ENCODE data around the gene UCK1.
"Not testable (repeated sequence)": the region's sequence is repeated elsewhere in the genome, so short reads cannot be mapped to it uniquely, and the experiment has no call there.

The UCK1 gene

GRCh38 chr9:131566158-131566557 is 35.1 kb upstream of the UCK1 start:
- no peak overlapping the region for H3K27ac ChIP-seq (ENCODE audit: low read depth, low read length)
- no peaks in the 10 kb centered on the region for H3K4me1 ChIP-seq (ENCODE audit: insufficient read depth, low read length)
- H3K27me3 ChIP-seq (ENCODE audit: control insufficient read depth in 1 of 2, insufficient read depth in 2 of 2, low read length in 2 of 2): no peaks in the 10 kb centered on the region
- H3K9me3 ChIP-seq (ENCODE audit: low read length): no peaks in the 10 kb centered on the region
- no peak overlapping the region for H3K9ac ChIP-seq (ENCODE audit: low read length)
- no peak overlapping the region for H3K4me3 ChIP-seq (ENCODE audit: low read depth in 1 of 2, low read length in 2 of 2)
- no peaks in the 10 kb centered on the region for H3K36me3 ChIP-seq (ENCODE audit: insufficient read depth, low read length)

DNA sequence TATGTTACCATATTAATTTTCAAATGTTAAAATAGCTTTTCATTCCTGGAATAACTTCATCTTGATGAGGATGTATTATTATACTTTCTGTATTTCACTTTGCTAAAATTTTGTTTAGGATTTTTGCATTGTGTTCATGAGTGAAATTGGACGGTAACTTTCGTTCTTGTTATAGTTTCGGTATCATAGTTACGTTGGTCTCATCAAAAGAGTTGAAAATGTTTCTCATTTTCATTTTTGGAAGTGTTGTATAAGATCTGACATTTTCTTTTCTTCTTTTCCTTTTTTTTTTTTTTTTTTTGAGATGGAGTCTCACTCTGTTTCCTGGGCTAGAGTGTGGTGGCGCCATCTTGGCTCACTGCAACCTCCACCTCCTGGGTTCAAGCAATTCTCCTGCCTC is 34.3 kb upstream of the UCK1 start:
- Histone ChIP-seq H3K4me1 (ENCODE audit: insufficient read depth, low read length) (no peaks in the 10 kb centered on the region), H3K4me3 (ENCODE audit: low read depth in 1 of 2, low read length in 2 of 2) (no peak overlapping the region), H3K9ac (ENCODE audit: low read length) (no peak overlapping the region), H3K27ac (ENCODE audit: low read depth, low read length) (no peak overlapping the region), H3K27me3 (ENCODE audit: control insufficient read depth in 1 of 2, insufficient read depth in 2 of 2, low read length in 2 of 2) (no peaks in the 10 kb centered on the region), H3K9me3 (ENCODE audit: low read length) (no peaks in the 10 kb centered on the region), H3K36me3 (ENCODE audit: insufficient read depth, low read length) (no peaks in the 10 kb centered on the region)

DNA sequence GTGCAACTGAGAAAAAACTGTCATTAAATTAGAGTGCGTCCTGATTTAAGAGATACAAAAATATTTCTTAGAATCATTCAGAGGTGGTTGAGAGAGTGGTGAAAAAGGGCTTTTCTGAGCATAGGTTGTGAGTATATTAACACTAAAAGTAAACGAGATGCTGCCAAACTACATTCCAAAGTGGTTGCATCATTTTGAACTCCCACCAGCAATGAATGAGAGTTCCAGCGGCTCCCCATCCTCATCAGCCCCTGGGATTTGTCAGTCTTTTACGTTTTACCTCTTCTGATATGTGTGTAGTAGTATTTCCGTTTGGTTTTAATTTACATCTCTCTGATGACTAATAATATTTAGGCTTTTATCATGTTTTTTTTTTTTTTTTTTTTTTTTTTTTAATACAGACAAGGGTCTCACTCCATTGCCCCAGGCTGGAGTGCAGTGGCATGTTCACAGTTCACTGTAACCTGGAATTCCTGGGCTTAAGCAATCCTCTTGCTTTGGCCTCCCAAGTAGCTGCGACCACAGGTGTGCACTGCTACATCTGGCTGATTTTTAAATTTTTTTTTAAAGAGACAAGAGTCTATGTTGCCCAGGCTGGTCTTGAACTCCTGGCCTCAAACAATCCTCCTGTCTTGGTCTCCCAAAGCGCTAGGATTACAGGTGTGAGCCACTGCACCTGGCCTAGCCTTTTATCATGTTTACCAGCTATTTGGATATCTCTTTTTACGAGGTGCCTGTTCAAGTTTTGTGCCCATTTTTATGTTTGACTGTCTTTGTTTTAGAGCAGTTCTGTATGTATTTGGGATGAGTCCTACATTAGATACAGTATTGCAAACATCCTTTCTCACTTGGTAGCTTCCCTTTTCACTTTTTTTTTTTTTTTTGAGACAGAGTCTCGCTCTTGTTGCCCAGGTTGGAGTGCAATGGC is 31.2 kb upstream of the UCK1 start:
- Histone ChIP-seq H3K4me3 (ENCODE audit: low read depth in 1 of 2, low read length in 2 of 2) (no peak overlapping the region), H3K36me3 (ENCODE audit: insufficient read depth, low read length) (no peaks in the 10 kb centered on the region), H3K27me3 (ENCODE audit: control insufficient read depth in 1 of 2, insufficient read depth in 2 of 2, low read length in 2 of 2) (no peaks in the 10 kb centered on the region), H3K4me1 (ENCODE audit: insufficient read depth, low read length) (no peaks in the 10 kb centered on the region), H3K9me3 (ENCODE audit: low read length) (no peaks in the 10 kb centered on the region), H3K9ac (ENCODE audit: low read length) (no peak overlapping the region), H3K27ac (ENCODE audit: low read depth, low read length) (no peak overlapping the region)

- Histone ChIP-seq H3K4me1 (ENCODE audit: insufficient read depth, low read length) (no peaks in the 10 kb centered on the region), H3K4me3 (ENCODE audit: low read depth in 1 of 2, low read length in 2 of 2) (no peak overlapping the region), H3K9ac (ENCODE audit: low read length) (no peak overlapping the region), H3K9me3 (ENCODE audit: low read length) (no peaks in the 10 kb centered on the region), H3K27ac (ENCODE audit: low read depth, low read length) (no peak overlapping the region), H3K36me3 (ENCODE audit: insufficient read depth, low read length) (no peaks in the 10 kb centered on the region), H3K27me3 (ENCODE audit: control insufficient read depth in 1 of 2, insufficient read depth in 2 of 2, low read length in 2 of 2) (peaks cover 0 to 13% of the 10 kb centered on the region in 2 donors)
Measured at GRCh38 chr9:131559421-131560000, 28.4 kb upstream of the UCK1 start.

GRCh38 chr9:131557855-131558548 is 26.9 kb upstream of the UCK1 start:
- H3K9me3 ChIP-seq (ENCODE audit: low read length): no peaks in the 10 kb centered on the region
- no peak overlapping the region for H3K9ac ChIP-seq (ENCODE audit: low read length)
- H3K27ac ChIP-seq (ENCODE audit: low read depth, low read length): no peak overlapping the region
- no peaks in the 10 kb centered on the region for H3K4me1 ChIP-seq (ENCODE audit: insufficient read depth, low read length)
- H3K4me3 ChIP-seq (ENCODE audit: low read depth in 1 of 2, low read length in 2 of 2): no peak overlapping the region
- no peaks in the 10 kb centered on the region for H3K36me3 ChIP-seq (ENCODE audit: insufficient read depth, low read length)
- peaks cover 14 to 23% of the 10 kb centered on the region in 2 donors for H3K27me3 ChIP-seq (ENCODE audit: control insufficient read depth in 1 of 2, insufficient read depth in 2 of 2, low read length in 2 of 2)

DNA sequence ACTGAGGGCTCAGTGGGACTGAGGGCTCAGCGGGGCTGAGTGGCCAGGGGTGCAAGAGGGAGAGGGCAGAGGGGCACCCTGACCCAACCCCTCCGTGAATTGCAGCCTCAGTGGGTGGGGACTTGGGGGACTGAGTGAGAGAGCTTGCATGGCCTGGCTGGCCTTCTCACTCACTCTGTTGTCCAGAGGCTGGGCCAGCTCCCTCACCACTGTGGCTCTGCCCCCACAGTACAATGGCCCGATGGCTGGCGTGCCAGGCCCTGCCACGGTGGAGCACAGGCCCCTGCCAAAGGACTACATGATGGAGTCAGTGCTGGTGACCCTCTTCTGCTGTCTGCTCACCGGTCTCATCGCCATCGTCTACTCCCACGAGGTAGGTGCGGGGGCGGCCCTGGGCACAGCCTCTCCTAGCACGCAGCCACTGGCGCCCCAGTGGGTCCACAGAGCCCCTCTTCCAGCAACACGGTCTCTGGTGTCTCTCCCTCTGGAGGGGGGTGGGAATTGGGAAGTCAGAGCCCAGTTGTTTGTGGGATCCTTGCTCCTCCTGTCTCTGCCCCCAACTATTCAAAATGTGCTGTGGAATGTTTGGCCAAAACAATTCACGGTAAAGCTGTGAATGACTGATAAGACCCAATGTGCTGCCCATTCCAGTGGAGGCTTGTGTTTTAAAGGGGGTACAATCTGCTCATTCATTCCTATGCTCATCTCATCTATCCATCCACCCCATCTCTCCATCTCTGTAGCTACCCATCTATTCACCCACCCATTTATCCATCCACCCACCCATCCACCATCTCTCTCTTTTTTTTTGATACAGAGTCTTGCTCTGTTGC is 25.0 kb upstream of the UCK1 start:
- Histone ChIP-seq H3K9me3 (ENCODE audit: low read length) (no peaks in the 10 kb centered on the region), H3K4me1 (ENCODE audit: insufficient read depth, low read length) (no peaks in the 10 kb centered on the region), H3K27me3 (ENCODE audit: control insufficient read depth in 1 of 2, insufficient read depth in 2 of 2, low read length in 2 of 2) (peaks cover 16 to 24% of the 10 kb centered on the region in 2 donors), H3K9ac (ENCODE audit: low read length) (no peak overlapping the region), H3K4me3 (ENCODE audit: low read depth in 1 of 2, low read length in 2 of 2) (no peak overlapping the region), H3K27ac (ENCODE audit: low read depth, low read length) (no peak overlapping the region), H3K36me3 (ENCODE audit: insufficient read depth, low read length) (no peaks in the 10 kb centered on the region)

GRCh38 chr9:131554843-131555351 is 23.8 kb upstream of the UCK1 start:
- H3K9me3 ChIP-seq (ENCODE audit: low read length): no peaks in the 10 kb centered on the region
- peaks cover 16 to 24% of the 10 kb centered on the region in 2 donors for H3K27me3 ChIP-seq (ENCODE audit: control insufficient read depth in 1 of 2, insufficient read depth in 2 of 2, low read length in 2 of 2)
- no peak overlapping the region for H3K4me3 ChIP-seq (ENCODE audit: low read depth in 1 of 2, low read length in 2 of 2)

DNA sequence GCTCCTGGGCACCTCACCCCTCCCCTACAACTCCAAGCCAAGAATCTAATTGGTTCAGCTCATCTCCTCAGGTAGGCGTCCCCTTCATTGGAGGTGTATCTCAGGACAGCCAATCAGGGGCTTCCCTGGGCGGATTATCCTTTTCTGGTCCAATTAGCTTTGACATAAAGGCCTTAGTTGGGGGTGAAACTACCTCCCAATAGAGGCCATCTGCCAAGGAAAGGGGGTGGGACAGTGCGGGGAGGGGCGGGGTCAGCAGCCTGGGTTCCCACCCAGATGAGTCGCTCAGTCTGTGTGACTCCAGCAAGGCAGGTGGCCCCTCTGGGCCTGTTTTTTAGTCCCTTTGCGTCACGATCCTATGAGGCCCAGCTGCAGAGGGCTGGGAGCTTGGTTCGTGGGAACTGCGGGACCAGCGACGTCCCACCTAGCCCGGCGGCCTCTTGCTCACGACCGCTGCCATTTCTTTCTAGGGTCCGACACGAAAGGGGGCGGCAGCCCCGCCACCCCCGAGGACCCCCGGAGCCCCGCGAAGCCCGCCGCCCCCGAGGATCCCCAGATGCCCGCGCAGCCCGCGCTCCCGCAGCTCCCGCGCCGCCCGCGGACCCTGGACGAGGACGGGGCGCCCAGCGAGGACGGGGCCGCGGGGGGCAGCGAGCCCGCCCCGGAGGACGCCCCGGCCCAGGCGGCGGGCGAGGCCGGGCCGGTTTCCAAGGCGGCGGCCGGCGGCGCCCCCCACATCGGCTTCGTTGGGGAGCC is 23.2 kb upstream of the UCK1 start:
- Histone ChIP-seq H3K4me3 (ENCODE audit: low read depth in 1 of 2, low read length in 2 of 2) (no peak overlapping the region), H3K9ac (ENCODE audit: low read length) (no peak overlapping the region), H3K36me3 (ENCODE audit: insufficient read depth, low read length) (no peaks in the 10 kb centered on the region), H3K9me3 (ENCODE audit: low read length) (no peaks in the 10 kb centered on the region), H3K27me3 (ENCODE audit: control insufficient read depth in 1 of 2, insufficient read depth in 2 of 2, low read length in 2 of 2) (peaks cover 16 to 24% of the 10 kb centered on the region in 2 donors), H3K27ac (ENCODE audit: low read depth, low read length) (no peak overlapping the region), H3K4me1 (ENCODE audit: insufficient read depth, low read length) (no peaks in the 10 kb centered on the region)

More at GRCh38 chr9:131554843-131555351, 23.8 kb upstream of the UCK1 start:
- Histone ChIP-seq H3K36me3 (ENCODE audit: insufficient read depth, low read length) (no peaks in the 10 kb centered on the region), H3K9ac (ENCODE audit: low read length) (no peak overlapping the region), H3K4me1 (ENCODE audit: insufficient read depth, low read length) (no peaks in the 10 kb centered on the region), H3K27ac (ENCODE audit: low read depth, low read length) (no peak overlapping the region)

DNA sequence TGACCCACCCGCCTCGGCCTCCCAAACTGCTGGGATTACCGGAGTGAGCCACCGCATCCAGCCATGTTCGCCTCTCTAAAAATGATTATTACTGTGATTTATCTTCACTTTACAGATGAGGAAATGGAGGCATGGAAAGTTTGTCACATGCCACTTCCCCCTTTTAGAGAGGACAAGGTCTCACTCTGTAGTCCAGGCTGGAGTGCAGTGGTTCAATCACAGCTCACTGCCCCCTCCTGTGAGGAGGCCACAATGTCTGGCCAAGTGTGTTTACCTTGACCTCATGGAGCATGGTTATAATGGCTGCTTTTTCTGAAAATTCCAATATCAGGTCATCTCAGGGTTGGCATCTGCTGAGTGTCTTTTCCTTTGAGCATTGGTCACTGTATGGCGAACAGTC is 21.0 kb upstream of the UCK1 start:
- H3K4me1 ChIP-seq (ENCODE audit: insufficient read depth, low read length): no peaks in the 10 kb centered on the region
- no peaks in the 10 kb centered on the region for H3K36me3 ChIP-seq (ENCODE audit: insufficient read depth, low read length)
- H3K9me3 ChIP-seq (ENCODE audit: low read length): no peaks in the 10 kb centered on the region
- H3K4me3 ChIP-seq (ENCODE audit: low read depth in 1 of 2, low read length in 2 of 2): no peak overlapping the region
- H3K27me3 ChIP-seq (ENCODE audit: control insufficient read depth in 1 of 2, insufficient read depth in 2 of 2, low read length in 2 of 2): peaks cover 16 to 24% of the 10 kb centered on the region in 2 donors
- H3K9ac ChIP-seq (ENCODE audit: low read length): no peak overlapping the region
- H3K27ac ChIP-seq (ENCODE audit: low read depth, low read length): no peak overlapping the region

- H3K27me3 ChIP-seq (ENCODE audit: control insufficient read depth in 1 of 2, insufficient read depth in 2 of 2, low read length in 2 of 2): peaks cover 16 to 34% of the 10 kb centered on the region in 2 donors
- H3K4me3 ChIP-seq (ENCODE audit: low read depth in 1 of 2, low read length in 2 of 2); H3K9me3 ChIP-seq (ENCODE audit: low read length); H3K27ac ChIP-seq (ENCODE audit: low read depth, low read length); H3K4me1 ChIP-seq (ENCODE audit: insufficient read depth, low read length); H3K36me3 ChIP-seq (ENCODE audit: insufficient read depth, low read length); H3K9ac ChIP-seq (ENCODE audit: low read length): not testable (repeated sequence)
Measured at GRCh38 chr9:131550465-131550864, 19.4 kb upstream of the UCK1 start.
